ENCODE results near the gene PHF14. TPM values are rescaled to one million over a fixed set of nuclear protein-coding genes. Genes with fewer than 3 reads are reported as not detected.
"Not testable (repeated sequence)": the region's sequence is repeated elsewhere in the genome, so short reads cannot be mapped to it uniquely, and the experiment has no call there.

The PHF14 gene
- total RNA-seq: 70.3 TPM

DNA sequence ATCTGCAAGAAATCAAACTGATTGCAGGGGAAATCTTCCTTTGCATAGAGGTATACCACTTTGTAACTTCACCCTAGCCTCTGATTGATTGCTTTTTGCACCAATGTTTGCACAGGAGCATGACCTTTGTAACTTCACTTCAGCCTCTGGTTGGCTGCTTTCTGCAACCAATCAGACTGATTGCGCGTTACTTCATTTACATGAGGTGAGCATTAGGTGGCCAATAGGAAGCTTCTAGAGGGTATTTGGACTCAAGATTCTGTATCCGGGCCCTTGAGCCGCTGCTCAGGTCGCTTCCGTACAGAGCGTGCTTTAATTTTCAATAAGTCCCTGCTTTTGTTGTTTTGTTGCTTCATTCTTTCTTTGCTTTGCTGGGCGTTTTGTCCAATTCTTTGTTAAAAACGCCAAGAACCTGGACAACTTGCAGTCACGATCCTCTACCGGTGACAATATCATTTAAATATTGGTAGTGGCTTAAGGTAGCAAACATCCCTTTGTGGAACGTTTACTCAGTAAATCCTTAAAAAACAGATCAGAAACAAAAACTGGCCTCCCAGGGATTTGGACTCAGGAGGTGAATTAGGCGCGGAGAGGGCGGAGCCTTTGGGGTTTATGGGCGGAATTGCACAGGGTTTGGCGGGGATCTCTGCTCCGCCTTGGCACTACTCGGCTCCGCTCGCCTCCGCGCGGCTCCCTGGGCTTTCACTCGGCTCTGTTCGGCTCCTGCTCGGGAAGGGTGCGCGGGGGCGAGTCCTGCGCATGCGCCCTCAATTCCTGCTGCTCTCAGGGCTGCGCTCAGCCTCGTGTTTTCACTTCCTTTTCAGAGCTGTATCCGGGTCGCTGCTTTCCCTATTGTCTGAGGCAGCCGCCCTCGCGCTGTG lies at the start of gene PHF14:
Gene PHF14 (plus strand): TSS at position 812 of the 881 bp plus-strand sequence. CDS start 452 bp downstream, outside the sequence.
- DNase-seq: peak; percentile 97

GRCh38 chr7:10924370-10924769 lies 49.3 kb upstream of the PHF14 start:
- no peak for DNase-seq

DNA sequence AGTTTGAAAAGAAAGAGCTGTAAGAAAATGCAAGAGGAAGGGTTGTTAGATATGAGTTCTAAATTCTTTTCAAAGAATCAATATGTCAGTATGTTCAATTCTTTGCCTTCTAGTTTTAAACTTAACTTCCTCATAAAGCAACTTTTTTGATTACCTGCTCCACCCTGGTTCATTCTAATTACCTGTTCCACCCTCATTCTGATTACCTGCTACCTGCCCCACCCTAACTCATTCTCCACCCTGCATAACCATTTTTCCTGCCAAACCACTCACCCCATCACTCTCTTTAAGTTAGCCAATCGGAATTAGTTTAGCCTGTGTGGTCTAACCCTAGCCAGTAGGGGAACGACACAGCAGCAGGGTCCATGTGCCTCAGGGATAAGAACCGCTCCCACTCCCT lies 45.5 kb upstream of the PHF14 start:
- not testable (repeated sequence) for DNase-seq

DNA sequence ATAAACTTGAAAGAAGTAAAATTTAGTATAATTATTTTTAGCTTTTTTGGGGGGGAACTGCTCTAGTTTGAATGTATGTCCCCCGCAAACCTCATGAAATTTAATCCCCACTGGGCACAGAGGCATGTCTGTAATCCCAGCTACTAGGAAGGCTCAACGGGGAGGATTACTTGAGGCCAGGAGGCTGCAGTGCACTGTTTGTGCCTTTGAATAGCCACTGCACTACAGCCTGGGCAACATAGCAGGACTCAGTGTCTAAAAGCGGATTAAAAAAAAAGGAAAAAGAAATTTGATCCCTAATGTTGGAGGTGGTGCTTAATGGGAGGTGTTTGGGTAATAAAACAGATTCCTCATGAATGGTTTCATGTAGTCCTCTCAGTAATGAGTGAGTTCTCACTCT lies 43.1 kb upstream of the PHF14 start:
- no peak for DNase-seq

- DNase-seq: no peak
These were observed 42.5 kb upstream of the PHF14 start for GRCh38 chr7:10931161-10931560.

- DNase-seq: no peak
These were observed 39.4 kb upstream of the PHF14 start for GRCh38 chr7:10934292-10934691.

DNA sequence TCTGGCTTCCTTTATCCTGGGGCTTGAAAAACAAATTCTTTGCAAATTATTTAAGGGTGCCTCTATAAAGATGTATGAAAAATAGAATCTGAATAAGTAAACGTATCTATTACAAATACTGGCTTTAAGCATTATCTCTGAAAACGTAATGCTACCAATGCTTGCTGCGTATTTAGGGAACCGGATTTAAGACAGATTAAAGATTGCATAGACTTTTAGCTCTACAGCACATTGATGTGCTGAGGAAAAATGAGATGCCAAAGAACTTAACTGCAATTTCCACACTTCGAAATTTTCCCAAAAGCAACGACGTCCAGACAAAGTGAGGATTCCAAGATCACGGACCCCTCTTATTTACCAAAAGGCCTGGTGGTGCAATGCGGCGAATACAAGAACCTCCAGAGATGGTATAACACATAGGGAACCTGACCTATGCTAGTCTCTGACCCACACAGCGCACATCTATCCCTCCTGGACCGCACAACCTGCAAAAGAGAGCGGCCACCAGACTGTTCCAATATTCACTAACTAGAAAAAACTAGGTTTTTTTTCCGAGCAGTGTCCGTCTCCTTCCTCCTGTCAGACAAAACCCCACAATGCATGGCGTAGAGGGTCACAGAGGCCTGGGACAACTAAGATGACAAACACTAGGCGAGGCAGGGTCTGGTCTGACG lies 34.3 kb upstream of the PHF14 start:
- no peak for DNase-seq

GRCh38 chr7:10939911-10940703 lies 33.6 kb upstream of the PHF14 start:
- peak; percentile 98 for DNase-seq

GRCh38 chr7:10940704-10941355 lies 32.8 kb upstream of the PHF14 start:
- DNase-seq: no peak

DNA sequence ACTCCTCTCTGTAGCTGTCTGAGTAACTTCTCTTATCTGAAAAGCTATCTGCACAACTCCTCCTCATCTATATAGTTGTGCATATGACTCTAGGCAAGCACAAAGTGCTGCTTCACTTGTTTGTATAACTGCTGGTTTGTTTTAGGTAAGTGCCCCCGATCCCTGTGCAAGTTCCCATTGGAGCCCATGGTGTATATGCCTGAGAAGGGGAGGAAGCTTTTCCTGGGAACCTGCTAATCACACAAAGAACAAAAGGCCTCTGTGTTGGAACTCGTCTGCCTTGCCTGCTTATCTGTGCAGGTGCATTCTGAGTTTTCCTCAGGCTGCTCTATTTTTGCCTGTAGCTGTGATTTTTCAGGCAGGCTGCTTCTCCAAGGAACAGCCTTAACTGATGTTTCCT lies 23.2 kb upstream of the PHF14 start:
- DNase-seq: no peak

GRCh38 chr7:10950974-10951578 lies 22.6 kb upstream of the PHF14 start:
- not testable (repeated sequence) for DNase-seq

DNA sequence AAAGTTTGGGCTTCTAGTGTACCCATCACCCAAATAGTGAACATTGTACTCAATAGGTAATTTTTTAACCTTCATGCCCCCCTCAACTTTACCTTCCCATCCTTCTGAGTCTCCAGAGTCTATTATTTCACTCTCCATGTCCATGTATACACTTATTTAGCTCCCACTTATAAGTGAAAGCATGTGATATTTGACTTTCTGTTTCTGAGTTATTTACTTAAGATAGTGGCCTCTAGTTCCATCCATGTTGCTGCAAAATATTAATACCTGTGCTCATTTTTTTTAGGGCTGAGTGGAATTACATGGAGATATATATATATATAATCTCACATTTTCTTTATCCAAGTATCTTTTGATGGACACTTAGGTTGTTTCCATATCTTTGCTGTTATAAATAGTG lies 21.1 kb upstream of the PHF14 start:
- no peak for DNase-seq

DNA sequence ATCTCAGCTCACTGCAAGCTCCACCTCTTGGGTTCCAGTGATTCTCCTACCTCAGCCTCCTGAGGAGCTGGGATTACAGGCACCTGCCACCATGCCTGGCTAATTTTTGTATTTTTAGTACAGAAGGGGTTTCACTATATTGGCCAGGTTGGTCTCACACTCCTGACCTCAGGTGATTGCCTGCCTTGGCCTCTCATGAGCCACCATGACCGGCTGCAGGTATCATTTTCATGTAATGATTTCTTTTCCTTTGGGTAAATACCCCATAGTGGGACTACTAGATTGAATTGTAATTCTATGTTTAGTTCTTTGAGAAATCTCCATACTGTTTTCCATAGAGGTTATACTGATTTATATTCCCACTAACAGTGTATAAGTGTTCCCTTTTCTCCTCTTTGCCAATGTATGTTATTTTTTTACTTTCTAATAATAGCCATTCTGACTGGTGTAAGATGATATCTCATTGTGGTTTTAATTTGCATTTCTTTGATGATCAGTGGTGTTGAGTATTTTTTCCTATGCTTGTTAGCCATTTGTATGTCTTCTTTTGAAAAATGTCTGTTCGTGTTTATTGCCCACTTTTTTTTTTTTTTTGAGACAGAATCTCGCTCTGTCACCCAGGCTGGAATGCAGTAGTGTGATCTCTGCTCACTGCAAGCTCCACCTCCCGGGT lies 20.5 kb upstream of the PHF14 start:
- DNase-seq: not testable (repeated sequence)

DNA sequence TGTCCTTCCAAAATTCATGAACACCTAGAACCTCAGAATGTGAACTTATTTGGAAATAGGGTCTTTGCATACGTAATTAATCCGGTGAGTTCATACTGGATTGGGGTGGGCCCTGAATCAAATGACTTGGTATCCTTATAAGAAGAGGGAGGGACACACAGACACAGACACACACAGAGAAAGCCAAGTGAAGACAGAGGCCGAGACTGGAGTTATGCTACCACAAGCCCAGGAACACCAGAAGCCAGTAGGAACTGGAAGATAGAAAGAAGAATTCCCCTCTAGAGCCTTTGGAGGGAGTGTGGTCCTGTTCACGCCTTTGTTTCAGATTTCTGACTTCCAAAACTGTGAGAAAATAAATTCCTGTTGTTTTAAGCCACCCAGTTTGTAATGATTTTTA lies 17.1 kb upstream of the PHF14 start:
- no peak for DNase-seq

GRCh38 chr7:10960242-10960641 lies 13.4 kb upstream of the PHF14 start:
- not testable (repeated sequence) for DNase-seq

- DNase-seq: not testable (repeated sequence)
These were observed 8.7 kb upstream of the PHF14 start for GRCh38 chr7:10965016-10965415.

DNA sequence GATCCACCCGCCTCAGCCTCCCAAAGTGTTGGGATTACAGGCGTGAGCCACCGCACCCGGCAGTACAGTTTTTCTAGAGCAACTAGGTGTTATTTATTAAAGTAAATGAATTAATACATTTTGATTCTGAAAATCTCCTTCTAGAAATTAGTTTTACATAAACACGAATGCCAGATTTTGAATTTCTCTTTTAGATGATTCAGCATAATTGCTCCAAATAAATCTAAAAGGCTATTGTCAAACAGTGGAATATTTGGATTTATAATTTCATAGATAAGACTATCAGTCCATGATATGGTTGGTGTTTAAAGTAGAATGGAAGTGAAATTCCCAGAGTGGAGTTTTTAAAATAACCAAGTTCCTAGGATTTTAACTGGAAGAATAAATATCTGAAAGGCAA lies 1.5 kb upstream of the PHF14 start:
- no peak for DNase-seq

- DNase-seq: peak; percentile 0
These were observed 555 bp downstream of the PHF14 start for GRCh38 chr7:10973942-10974911.

GRCh38 chr7:10977113-10977512 lies 3.4 kb downstream of the PHF14 start:
- no peak for DNase-seq

GRCh38 chr7:10981317-10981716 lies 7.6 kb downstream of the PHF14 start:
- DNase-seq: no peak
